Measurements from ENCODE around the gene LGSN.
"Not testable (repeated sequence)": the region's sequence is repeated elsewhere in the genome, so short reads cannot be mapped to it uniquely, and the experiment has no call there.

Gene LGSN

GRCh38 chr6:63305277-63305676 lies 14.5 kb downstream of the LGSN start:
- DNase-seq (ENCODE audit: low read depth), result no peak

- DNase-seq (ENCODE audit: low read depth), result no peak
Observed at GRCh38 chr6:63303476-63303875, 16.3 kb downstream of the LGSN start.

GRCh38 chr6:63299667-63300066 lies 20.1 kb downstream of the LGSN start:
- DNase-seq (ENCODE audit: low read depth), result no peak

GRCh38 chr6:63295553-63296194 lies 24.1 kb downstream of the LGSN start:
- DNase-seq (ENCODE audit: low read depth), result no peak

- no peak for DNase-seq (ENCODE audit: low read depth)
Observed at GRCh38 chr6:63290492-63291058, 29.2 kb downstream of the LGSN start.

GRCh38 chr6:63289269-63289872 lies 30.4 kb downstream of the LGSN start:
- DNase-seq (ENCODE audit: low read depth), result no peak

GRCh38 chr6:63280639-63281180 lies 39.1 kb downstream of the LGSN start:
- DNase-seq (ENCODE audit: low read depth), result no peak

- DNase-seq (ENCODE audit: low read depth), result no peak
Observed at GRCh38 chr6:63278916-63279315, 40.9 kb downstream of the LGSN start.

GRCh38 chr6:63275953-63276352 lies 43.8 kb downstream of the LGSN start:
- no peak for DNase-seq (ENCODE audit: low read depth)

- not testable (repeated sequence) for DNase-seq (ENCODE audit: low read depth)
Observed at GRCh38 chr6:63274795-63275430, 44.9 kb downstream of the LGSN start.

- no peak for DNase-seq (ENCODE audit: low read depth)
Observed at GRCh38 chr6:63272397-63272796, 47.4 kb downstream of the LGSN start.

- DNase-seq (ENCODE audit: low read depth), result no peak
Observed at GRCh38 chr6:63269470-63269869, 50.3 kb downstream of the LGSN start.

- DNase-seq (ENCODE audit: low read depth), result no peak
Observed at GRCh38 chr6:63268574-63268973, 51.2 kb downstream of the LGSN start.

- DNase-seq (ENCODE audit: low read depth), result no peak
Observed at GRCh38 chr6:63267828-63268227, 52.0 kb downstream of the LGSN start.

- no peak for DNase-seq (ENCODE audit: low read depth)
Observed at GRCh38 chr6:63267046-63267445, 52.7 kb downstream of the LGSN start.

- no peak for DNase-seq (ENCODE audit: low read depth)
Observed at GRCh38 chr6:63263444-63263843, 56.3 kb downstream of the LGSN start.

GRCh38 chr6:63261820-63262219 lies 58.0 kb downstream of the LGSN start:
- no peak for DNase-seq (ENCODE audit: low read depth)

- no peak for DNase-seq (ENCODE audit: low read depth)
Observed at GRCh38 chr6:63259153-63259552, 60.6 kb downstream of the LGSN start.

GRCh38 chr6:63249875-63250482 lies 69.8 kb downstream of the LGSN start:
- no peak for DNase-seq (ENCODE audit: low read depth)

GRCh38 chr6:63246581-63246980 lies 73.2 kb downstream of the LGSN start:
- no peak for DNase-seq (ENCODE audit: low read depth)

GRCh38 chr6:63245909-63246308 lies 73.9 kb downstream of the LGSN start:
- no peak for DNase-seq (ENCODE audit: low read depth)

GRCh38 chr6:63245420-63245819 lies 74.4 kb downstream of the LGSN start:
- no peak for DNase-seq (ENCODE audit: low read depth)

- no peak for DNase-seq (ENCODE audit: low read depth)
Observed at GRCh38 chr6:63236398-63236817, 83.4 kb downstream of the LGSN start.

Measured in activated T-cell treated with anti-CD3 and anti-CD28 coated beads for 1 hour (primary cell).